K562 (cell line): ENCODE data around the gene DSCAM. TPM values are rescaled to one million over a fixed set of nuclear protein-coding genes. Genes with fewer than 3 reads are reported as not detected.

ENCODE experiments used
- CTCF ChIP-seq, 3 experiments: IDR thresholded peaks in 2 of 3; conservative IDR thresholded peaks in 1 of 3; 2 replicates each; pipeline ENCODE4 v1.5.1; 2011 to 2012; ENCODE audit warnings: low read length in 3 of 3, mild to moderate bottlenecking in 3 of 3, control low read depth in 2 of 3, improper control_type of control experiment in 1 of 3, inconsistent platforms in 1 of 3, low read depth in 1 of 3, mixed read lengths in 1 of 3, moderate library complexity in 1 of 3; ENCODE audit not compliant: insufficient read depth in 2 of 3
- EGR1 ChIP-seq: fragments of 450-650 bp; conservative IDR thresholded peaks from 2 replicates; pipeline ENCODE4 v1.6.1; 2017; ENCODE audit warnings: mild to moderate bottlenecking
- KLF16 ChIP-seq: IDR thresholded peaks from 2 replicates; pipeline ENCODE4 v1.6.1; 2016; ENCODE audit warnings: antibody characterized with exemption
- MYBL2 ChIP-seq, 2 experiments: fragments of 450-650 bp in 1 of 2; sonication (generic) in 1 of 2; formaldehyde crosslinking in 1 of 2; IDR thresholded peaks; 2 replicates each; pipeline versions ENCODE4 v1.6.1 to v1.8.1; 2017 to 2022; ENCODE audit warnings: borderline replicate concordance in 1 of 2, inconsistent platforms in 1 of 2, low read depth in 1 of 2, mild to moderate bottlenecking in 1 of 2, missing genetic modification reagents in 1 of 2, moderate library complexity in 1 of 2
- NFYB ChIP-seq: IDR thresholded peaks from 2 replicates; pipeline ENCODE4 v1.6.1; 2011; ENCODE audit warnings: mild to moderate bottlenecking, moderate library complexity; ENCODE audit not compliant: insufficient read length; ENCODE audit errors: extremely low read depth
- RAD21 ChIP-seq, 2 experiments: fragments of 250-450 bp in 1 of 2; fragments of 450-650 bp in 1 of 2; sonication (Bioruptor Pico) in 1 of 2; formaldehyde crosslinking in 1 of 2; IDR thresholded peaks in 1 of 2; conservative IDR thresholded peaks in 1 of 2; 2 replicates each; pipeline versions ENCODE4 v1.4.0 to v1.8.0; 2020 to 2022; ENCODE audit warnings: mild to moderate bottlenecking in 2 of 2, moderate library complexity in 1 of 2
- RAD51 ChIP-seq: fragments of 450-650 bp; IDR thresholded peaks from 2 replicates; pipeline ENCODE4 v1.7.1; 2016; ENCODE audit warnings: low read depth, mild to moderate bottlenecking, borderline replicate concordance
- RBM14 ChIP-seq: fragments of 200-400 bp; formaldehyde crosslinking; IDR thresholded peaks from 2 replicates; pipeline ENCODE4 v1.6.1; 2018; ENCODE audit warnings: low read depth, mild to moderate bottlenecking, low read length, moderate library complexity, borderline replicate concordance; ENCODE audit not compliant: insufficient read depth
- ZNF318 ChIP-seq, 2 experiments: fragments of 450-650 bp; IDR thresholded peaks; 2 replicates each; pipeline ENCODE4 v1.6.1; 2016; ENCODE audit warnings: mild to moderate bottlenecking in 2 of 2, borderline replicate concordance in 1 of 2, low read depth in 1 of 2, moderate library complexity in 1 of 2
- ZNF354B ChIP-seq: fragments of 250-450 bp; sonication (Bioruptor Pico); IDR thresholded peaks from 2 replicates; pipeline ENCODE4 v1.4.0; 2020
- ZNF384 ChIP-seq: IDR thresholded peaks from 2 replicates; pipeline ENCODE4 v1.6.1; 2012; ENCODE audit warnings: low read depth, low read length, improper control_type of control experiment
- polyA plus RNA-seq, 8 experiments: library from polyadenylated mRNA; depleted of rRNA in 4 of 8; stranded (reverse) in 5 of 8; unstranded in 3 of 8; fragments of >200 nt; fragmentation: Nextera tagmentation in 2 of 8; fragmentation: Illumina TruSeq in 1 of 8; extraction: Ambion mirVana in 2 of 8; extraction: Trizol in 1 of 8; gene quantifications; 2 replicates each; pipeline versions ENCODE4 v1.2.1 to v1.2.3, GENCODE V29; 2011 to 2014; ENCODE audit warnings: inconsistent platforms in 1 of 8, missing spikeins in 1 of 8
- total RNA-seq, 7 experiments: library from RNA; depleted of rRNA in 6 of 7; stranded (reverse); fragments of >200 nt in 6 of 7; fragmentation: Illumina TruSeq in 2 of 7; extraction: Trizol in 2 of 7; gene quantifications; 2 replicates each; pipeline versions ENCODE4 v1.2.1 to v1.2.3, GENCODE V29; 2011 to 2021; ENCODE audit warnings: low replicate concordance in 1 of 7

The DSCAM gene
- total and polyA plus RNA-seq, 9 of the 15 experiments (the other 6 are each of a cell fraction or from before 2014, with no cell fraction given), result not detected

- TF ChIP-seq ZNF318 (IDR thresholded peaks at IDR 0.05; ENCODE audit: borderline replicate concordance in 1 of 2, low read depth in 1 of 2) (no peak), KLF16 (0 out of 2 replicates have a peak, but pooled peaks have one; percentile 12), RAD21 (CRISPR knock-in tag; conservative IDR thresholded peaks at IDR 0.05 in 1 of 2, IDR thresholded peaks at IDR 0.05 in 1 of 2) (peak; percentile 72 to 81), NFYB (no peak), RBM14 (no peak), EGR1 (no peak), ZNF384 (peak; percentile 26; the same call in 1 of the 2 replicates), MYBL2 (IDR thresholded peaks at IDR 0.05; ENCODE audit: low read depth) (no peak), MYBL2 (CRISPR knock-in tag; IDR thresholded peaks at IDR 0.05; ENCODE audit: borderline replicate concordance) (no peak), RAD51 (no peak), ZNF354B (CRISPR knock-in tag) (no peak), CTCF (IDR thresholded peaks at IDR 0.05 in 2 of 3, conservative IDR thresholded peaks at IDR 0.05 in 1 of 3; ENCODE audit: insufficient read depth in 2 of 3, low read depth in 1 of 3, low read length in 3 of 3) (peak; percentile 23 to 76 (median 70); a peak in 4 of 6 replicates)
- TF ChIP-seq, all 486 proteins: peak for 7
Observed at GRCh38 chr21:40120940-40121575, 725.9 kb downstream of the DSCAM start (continued).
